Muscle of back (tissue), 11 donors: ENCODE data around the gene GAS6. TPM values are rescaled to one million over a fixed set of nuclear protein-coding genes. Genes with fewer than 3 reads are reported as not detected.
"Not testable (repeated sequence)": the region's sequence is repeated elsewhere in the genome, so short reads cannot be mapped to it uniquely, and the experiment has no call there.

Experiments
- DNase-seq, 3 donors: peaks; one replicate each; pipeline versions ENCODE4 v3.0.0 to v3.0.0-alpha.2; 2013
- polyA plus RNA-seq, 10 donors: library from polyadenylated mRNA; unstranded; fragments of 120-200 nt; gene quantifications; one replicate each; pipeline ENCODE4 v1.2.1, GENCODE V29; 2013; ENCODE audit not compliant: insufficient read length in 10 of 10

The GAS6 gene
- polyA plus RNA-seq, 10 donors = 25.0 to 73.1 (median 40.0) TPM

GRCh38 chr13:113794764-113795173, 69.1 kb downstream of the GAS6 start:
- no peak for DNase-seq

DNA sequence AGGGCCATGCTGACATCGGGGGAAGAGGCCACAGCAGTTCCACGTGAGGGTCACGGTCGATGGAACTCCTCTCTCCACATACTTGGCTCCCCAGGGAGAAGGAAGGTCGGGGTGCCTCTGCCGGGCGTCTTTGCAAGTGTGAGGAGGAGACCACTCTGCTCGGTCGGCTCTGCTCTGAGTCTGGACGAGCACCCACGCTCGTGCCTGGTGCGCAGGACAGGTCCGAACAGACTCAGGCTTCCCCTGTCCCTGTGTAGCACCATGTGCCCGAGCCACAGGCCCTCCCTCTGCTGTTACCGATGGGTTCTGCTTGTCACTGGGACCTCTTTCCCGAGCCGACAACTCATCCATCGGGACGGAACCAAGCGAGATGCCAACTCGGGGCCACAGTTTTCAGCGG, 69.8 kb downstream of the GAS6 start:
- no peak for DNase-seq

- DNase-seq = no peak
Measured at GRCh38 chr13:113793718-113794085, 70.2 kb downstream of the GAS6 start.

DNA sequence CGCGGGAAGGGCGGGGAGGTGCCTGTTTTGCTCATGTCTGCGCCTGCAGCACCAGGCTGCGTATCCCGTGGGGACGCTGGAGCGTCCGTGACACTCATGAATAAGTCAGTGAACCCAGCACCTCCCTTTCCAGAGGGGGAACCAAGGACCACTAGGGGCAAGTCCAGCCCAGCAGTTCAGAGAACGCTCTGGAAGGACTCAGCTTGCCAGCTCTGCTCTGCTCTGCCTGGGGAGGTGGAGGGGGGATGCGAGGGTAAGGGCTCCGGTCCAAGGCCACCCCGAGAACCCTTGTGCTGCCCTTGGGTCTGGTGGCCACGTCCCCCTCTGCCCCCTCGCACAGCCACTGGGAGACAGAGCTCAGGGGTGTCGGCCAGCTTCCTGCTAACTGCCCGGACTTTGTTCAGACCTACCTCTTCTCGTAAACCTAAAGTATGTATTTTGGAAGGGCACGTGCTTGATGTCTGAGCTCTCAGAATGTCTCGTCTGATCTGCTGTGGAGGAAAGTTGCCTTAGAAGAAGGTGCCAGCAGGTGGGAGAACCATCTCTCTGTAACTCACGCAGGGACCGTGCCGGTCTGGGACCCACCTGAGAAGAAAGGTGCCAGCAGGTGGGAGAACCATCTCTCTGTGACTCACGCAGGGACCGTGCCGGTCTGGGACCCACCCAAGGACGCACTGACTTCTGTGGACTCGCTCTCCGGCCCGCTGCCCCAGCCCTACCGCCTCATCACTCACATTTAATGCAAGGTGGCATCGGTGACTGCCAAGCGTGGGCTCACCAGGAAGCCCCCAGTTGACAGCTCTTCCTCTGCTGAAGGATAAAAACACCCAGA, 70.8 kb downstream of the GAS6 start:
- DNase-seq = no peak

DNA sequence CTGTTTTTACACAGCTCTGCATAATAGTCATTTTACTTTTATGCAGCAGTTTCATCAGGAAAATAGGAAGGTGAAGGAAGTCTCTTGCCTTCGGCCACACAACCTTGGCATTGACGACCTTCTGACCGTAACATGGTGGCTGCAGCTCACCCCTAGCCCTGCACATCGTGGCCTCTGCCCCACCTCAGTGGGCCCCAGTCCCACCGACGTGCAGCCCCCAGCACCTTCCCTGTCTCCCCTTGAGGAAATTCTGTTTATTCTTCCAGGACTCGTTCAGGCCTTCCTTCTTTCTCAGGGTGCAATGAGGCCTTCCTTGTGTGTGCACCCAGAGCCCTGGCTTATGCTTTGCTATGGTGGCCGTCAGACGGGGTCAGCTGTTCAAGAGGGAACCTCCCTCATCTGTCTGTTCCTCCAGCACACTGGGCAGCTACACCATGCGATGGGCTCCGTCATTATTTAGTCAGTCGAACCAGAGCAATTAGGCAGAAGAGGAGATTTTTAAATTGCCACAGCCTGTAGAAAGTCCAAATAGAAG, 71.6 kb downstream of the GAS6 start:
- no peak for DNase-seq

GRCh38 chr13:113791761-113792160, 72.1 kb downstream of the GAS6 start:
- no peak for DNase-seq

- DNase-seq = no peak
Measured at GRCh38 chr13:113791226-113791625, 72.7 kb downstream of the GAS6 start.

DNA sequence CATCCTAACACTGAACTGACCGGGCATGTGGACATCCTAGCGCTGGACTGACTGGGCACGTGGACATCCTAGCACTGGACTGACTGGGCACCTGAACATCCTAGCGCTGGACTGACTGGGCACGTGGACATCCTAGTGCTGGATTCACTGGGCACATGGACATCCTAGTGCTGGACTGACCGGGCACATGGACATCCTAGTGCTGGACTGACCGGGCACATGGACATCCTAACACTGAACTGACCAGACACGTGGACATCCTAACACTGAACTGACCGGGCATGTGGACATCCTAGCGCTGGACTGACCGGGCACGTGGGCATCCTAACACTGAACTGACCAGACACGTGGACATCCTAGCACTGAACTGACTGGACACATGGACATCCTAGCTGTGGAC, 73.9 kb downstream of the GAS6 start:
- not testable (repeated sequence) for DNase-seq

GRCh38 chr13:113789167-113789566, 74.7 kb downstream of the GAS6 start:
- no peak for DNase-seq

DNA sequence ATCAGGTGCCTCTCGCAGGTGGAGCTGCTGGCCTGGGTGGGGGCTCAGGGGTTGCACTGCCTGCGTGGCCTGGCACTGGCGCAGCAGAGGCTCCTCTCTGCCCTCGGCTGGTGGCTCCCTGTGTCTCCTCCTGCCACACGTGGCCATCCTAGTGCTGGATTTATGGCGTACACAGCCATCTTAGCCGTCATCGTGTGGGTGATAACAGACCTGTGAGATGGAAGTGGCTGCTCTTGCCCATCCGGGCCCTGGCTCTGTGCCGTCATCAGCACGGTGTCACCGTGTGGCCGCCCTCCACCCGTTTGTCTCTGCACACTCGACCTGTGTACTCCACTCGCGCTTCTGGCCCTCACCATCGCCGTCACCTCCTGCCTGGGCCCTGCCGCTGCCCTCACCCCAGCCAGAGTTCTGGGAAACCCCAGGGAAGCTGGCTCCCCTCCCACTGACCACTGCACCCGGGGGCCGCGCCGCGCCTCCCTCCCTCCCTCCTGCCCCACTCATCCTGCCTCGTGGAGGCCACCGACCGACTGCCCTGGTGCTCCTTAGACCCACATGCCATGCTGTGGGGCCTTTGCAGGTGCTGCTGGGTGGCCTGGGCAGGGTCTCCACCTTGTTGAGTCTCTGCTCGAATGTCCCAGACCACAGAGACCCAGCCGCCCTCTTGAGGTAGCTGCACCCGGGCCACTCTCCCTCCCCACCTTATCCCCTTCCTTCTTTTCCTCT, 75.3 kb downstream of the GAS6 start:
- no peak for DNase-seq

- no peak for DNase-seq
Measured at GRCh38 chr13:113787694-113788093, 76.2 kb downstream of the GAS6 start.

GRCh38 chr13:113786262-113786841, 77.5 kb downstream of the GAS6 start:
- no peak for DNase-seq

GRCh38 chr13:113785051-113786010, 78.5 kb downstream of the GAS6 start:
- no peak for DNase-seq

DNA sequence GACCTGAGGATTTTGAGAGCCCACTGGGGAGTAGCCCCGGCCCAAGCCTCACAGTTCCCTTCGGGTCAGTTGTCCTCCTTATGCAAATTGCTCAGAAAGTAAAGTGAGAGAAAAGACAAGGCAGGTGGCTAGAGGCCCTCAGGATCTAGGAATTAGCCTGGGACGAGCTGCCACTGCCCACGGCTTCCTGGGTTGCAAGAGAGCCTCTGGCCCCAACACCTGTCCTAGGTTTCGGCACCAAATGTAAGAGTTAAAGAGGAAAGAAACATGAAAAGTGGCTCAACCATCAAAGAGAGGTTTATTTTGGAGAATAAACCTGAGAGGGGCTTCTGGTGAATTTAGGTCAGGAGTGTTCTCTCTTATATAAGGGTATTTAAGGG, 79.2 kb downstream of the GAS6 start:
- DNase-seq = no peak

- DNase-seq = no peak
Measured at GRCh38 chr13:113783966-113784644, 79.8 kb downstream of the GAS6 start.

GRCh38 chr13:113783200-113783881, 80.5 kb downstream of the GAS6 start:
- DNase-seq = no peak

DNA sequence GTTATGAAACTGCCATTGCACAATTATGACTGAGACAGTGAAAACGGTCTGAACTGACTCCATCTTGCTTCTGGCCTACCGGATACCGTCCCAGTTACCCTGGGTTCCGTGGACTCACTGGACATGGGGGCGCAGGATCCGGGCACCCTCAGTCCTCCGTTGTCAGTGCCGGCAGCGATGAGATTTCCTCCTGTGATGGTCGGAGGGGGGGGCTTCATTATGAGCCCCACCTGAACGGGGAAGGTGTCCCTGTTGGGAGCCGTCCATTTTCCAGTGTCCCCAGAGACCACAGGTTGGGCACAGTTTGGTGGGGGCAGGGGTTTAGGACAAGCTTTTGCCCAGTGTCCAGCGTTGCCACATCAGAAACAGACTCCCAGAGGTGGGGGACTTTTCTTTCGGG, 81.4 kb downstream of the GAS6 start:
- no peak for DNase-seq

- no peak for DNase-seq
Measured at GRCh38 chr13:113781571-113781970, 82.3 kb downstream of the GAS6 start.

DNA sequence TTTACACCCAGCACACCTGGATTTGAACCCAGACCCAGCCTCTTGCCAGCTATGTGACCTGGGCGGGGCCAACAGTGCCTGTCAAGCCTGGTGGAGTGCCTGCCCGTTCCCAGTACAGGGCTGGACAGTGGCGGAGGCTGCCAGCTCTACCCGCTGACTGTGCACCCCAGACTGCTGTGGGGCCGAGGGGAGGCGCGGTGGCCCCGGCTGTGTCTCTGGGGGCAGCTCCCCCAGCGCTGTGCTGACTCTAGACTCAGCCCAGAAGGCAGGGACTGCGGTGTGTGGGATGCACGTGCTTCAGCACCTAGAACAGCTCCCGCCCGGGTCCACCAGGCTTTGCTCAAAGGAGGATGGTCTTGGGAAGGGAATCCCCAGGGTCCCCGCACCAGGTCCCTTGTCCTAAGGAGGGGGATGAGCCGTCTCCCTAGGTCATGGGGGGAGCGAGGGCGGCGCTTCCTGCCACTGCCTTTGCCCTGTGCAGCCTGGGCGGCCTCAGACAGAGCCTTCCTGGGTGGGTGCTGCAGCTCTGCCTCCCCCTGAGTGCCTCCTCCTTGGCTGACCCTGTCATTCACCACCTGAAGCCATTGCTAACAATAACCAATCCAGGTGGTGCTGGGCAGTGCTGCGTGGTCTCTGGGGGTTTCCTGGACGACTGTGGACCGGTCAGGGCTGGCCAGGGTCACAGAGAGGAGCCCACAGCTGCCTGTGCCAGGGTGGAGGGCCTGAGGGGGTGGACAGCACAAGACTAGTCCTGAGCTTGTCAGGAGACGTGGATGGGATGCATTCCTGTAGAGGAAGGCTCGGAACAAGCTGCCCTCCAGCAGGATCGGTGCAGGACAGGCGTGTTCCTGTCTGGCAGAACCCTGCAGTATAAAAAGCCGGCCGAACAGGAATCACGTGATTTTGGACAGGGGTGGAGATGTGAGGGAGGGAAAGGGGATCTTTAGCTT, 86.3 kb downstream of the GAS6 start:
- DNase-seq = peak in 2 of 3 donors; percentile 17 to 54
